Suprapubic skin (tissue), 4 donors: Measurements from ENCODE around the gene MATR3.
"Not testable (repeated sequence)": the region's sequence is repeated elsewhere in the genome, so short reads cannot be mapped to it uniquely, and the experiment has no call there.

Experiments used
- EP300 ChIP-seq: sonication (generic); formaldehyde crosslinking; IDR thresholded peaks from one replicate; pipeline ENCODE4 v1.6.1; 2017; ENCODE audit warnings: antibody characterized with exemption
- POLR2A ChIP-seq, 2 donors: fragments of 450-650 bp; IDR thresholded peaks; one replicate each; pipeline ENCODE4 v1.6.1; 2017; ENCODE audit warnings: antibody characterized with exemption in 2 of 2, mild to moderate bottlenecking in 2 of 2, moderate library complexity in 2 of 2
- POLR2AphosphoS5 ChIP-seq, 3 donors: sonication (generic); formaldehyde crosslinking; IDR thresholded peaks; one replicate each; pipeline ENCODE4 v1.6.1; 2017; ENCODE audit warnings: antibody characterized with exemption in 3 of 3
- TF ChIP-seq, protein P1 (sequence below), 2 donors: fragments of 200-600 bp in 1 of 2; fragments of 450-650 bp in 1 of 2; sonication (generic) in 1 of 2; IDR thresholded peaks; one replicate each; pipeline ENCODE4 v1.5.1; 2016 to 2019; ENCODE audit warnings: antibody characterized with exemption in 2 of 2, mild to moderate bottlenecking in 1 of 2, moderate library complexity in 1 of 2

DNA sequence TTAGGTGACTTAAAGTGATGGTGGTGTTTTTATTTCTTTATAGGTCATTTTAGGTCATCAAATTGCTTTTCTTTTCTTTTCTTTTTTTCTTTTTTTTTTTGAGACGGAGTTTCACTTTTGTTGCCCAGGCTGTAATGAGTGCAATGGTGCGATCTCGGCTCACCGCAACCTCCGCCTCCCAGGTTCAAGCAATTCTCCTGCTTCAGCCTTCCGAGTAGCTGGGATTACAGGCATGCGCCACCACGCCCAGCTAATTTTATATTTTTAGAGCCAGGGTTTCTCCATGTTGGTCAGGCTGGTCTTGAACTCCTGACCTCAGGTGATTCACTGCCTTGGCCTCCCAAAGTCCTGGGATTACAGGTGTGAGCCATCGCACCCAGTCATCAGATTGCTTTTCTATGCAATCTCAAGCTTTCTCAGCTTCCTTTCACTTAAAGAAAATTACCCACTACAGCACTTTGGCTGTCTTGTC lies 17.2 kb downstream of the MATR3 start:
- TF ChIP-seq, protein P1, sequence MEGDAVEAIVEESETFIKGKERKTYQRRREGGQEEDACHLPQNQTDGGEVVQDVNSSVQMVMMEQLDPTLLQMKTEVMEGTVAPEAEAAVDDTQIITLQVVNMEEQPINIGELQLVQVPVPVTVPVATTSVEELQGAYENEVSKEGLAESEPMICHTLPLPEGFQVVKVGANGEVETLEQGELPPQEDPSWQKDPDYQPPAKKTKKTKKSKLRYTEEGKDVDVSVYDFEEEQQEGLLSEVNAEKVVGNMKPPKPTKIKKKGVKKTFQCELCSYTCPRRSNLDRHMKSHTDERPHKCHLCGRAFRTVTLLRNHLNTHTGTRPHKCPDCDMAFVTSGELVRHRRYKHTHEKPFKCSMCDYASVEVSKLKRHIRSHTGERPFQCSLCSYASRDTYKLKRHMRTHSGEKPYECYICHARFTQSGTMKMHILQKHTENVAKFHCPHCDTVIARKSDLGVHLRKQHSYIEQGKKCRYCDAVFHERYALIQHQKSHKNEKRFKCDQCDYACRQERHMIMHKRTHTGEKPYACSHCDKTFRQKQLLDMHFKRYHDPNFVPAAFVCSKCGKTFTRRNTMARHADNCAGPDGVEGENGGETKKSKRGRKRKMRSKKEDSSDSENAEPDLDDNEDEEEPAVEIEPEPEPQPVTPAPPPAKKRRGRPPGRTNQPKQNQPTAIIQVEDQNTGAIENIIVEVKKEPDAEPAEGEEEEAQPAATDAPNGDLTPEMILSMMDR (IDR thresholded peaks at IDR 0.05): not testable (repeated sequence)
- TF ChIP-seq EP300; POLR2AphosphoS5 (IDR thresholded peaks at IDR 0.05); POLR2A (IDR thresholded peaks at IDR 0.05): not testable (repeated sequence)
